Tibial artery (tissue), 4 donors: Measurements from ENCODE around the gene SPEM2.

Source experiments
- DNase-seq, 2 donors: peaks; one replicate each; pipeline ENCODE4 v3.0.0-alpha.2; 2019
- H3K27ac ChIP-seq, 2 donors: fragments of 200-600 bp; sonication (generic) in 1 of 2; 1 replicate in 1 of 2; 2 replicates in 1 of 2; pipeline ENCODE4 v1.5.1; 2018 to 2019; ENCODE audit warnings: mild to moderate bottlenecking in 1 of 2
- H3K27me3 ChIP-seq, 2 donors: fragments of 200-600 bp; sonication (generic) in 1 of 2; one replicate each; pipeline versions ENCODE4 v1.5.1 to v1.6.0; 2016 to 2019
- H3K36me3 ChIP-seq, 3 donors: fragments of 200-600 bp; sonication (generic) in 2 of 3; one replicate each; pipeline ENCODE4 v1.5.1; 2016 to 2019; ENCODE audit warnings: mild to moderate bottlenecking in 2 of 3
- H3K4me1 ChIP-seq, 4 donors: fragments of 200-600 bp; sonication (generic) in 2 of 4; 1 replicate in 3 of 4; 2 replicates in 1 of 4; pipeline ENCODE4 v1.5.1; 2016 to 2019
- H3K4me3 ChIP-seq, 2 donors: fragments of 200-600 bp; sonication (generic) in 1 of 2; 1 replicate in 1 of 2; 2 replicates in 1 of 2; pipeline ENCODE4 v1.5.1; 2018 to 2019; ENCODE audit warnings: mild to moderate bottlenecking in 2 of 2
- H3K9me3 ChIP-seq, 3 donors: fragments of 200-600 bp; sonication (generic) in 1 of 3; one replicate each; pipeline ENCODE4 v1.5.1; 2016 to 2019
- CTCF ChIP-seq, 2 experiments: fragments of 200-600 bp in 1 of 2; fragments of 450-650 bp in 1 of 2; IDR thresholded peaks; one replicate each; pipeline ENCODE4 v1.5.1; 2017 to 2019; ENCODE audit warnings: antibody characterized with exemption in 2 of 2, mild to moderate bottlenecking in 1 of 2, moderate library complexity in 1 of 2
- intact Hi-C: fragments of 100-400 bp; cut with DNase I; formaldehyde crosslinking; loops from one replicate; pipeline ENCODE4 v1.15.0; 2023; ENCODE audit warnings: low total_unique reads

Gene SPEM2

GRCh38 chr17:7419819-7420610 lies 5.4 kb upstream of the SPEM2 start, which contains the start of gene SPEM1:
SPEM1 (plus strand) TSS chr17:7420324; CDS start chr17:7420385, 61 bp downstream.
- intact Hi-C loops: no loop called here
- Histone ChIP-seq H3K9me3 (no peaks in the 10 kb centered on the region), H3K36me3 (peaks cover 0 to 31% (median 16%) of the 10 kb centered on the region in 3 donors), H3K27me3 (peaks cover 0 to 9% of the 10 kb centered on the region in 2 donors), H3K4me1 (no peaks in the 10 kb centered on the region), H3K4me3 (no peak within 1 kb of the TSS), H3K27ac (no peak within 1 kb of the TSS)
- no peak for DNase-seq
- no peak for TF ChIP-seq CTCF (IDR thresholded peaks at IDR 0.05)

DNA sequence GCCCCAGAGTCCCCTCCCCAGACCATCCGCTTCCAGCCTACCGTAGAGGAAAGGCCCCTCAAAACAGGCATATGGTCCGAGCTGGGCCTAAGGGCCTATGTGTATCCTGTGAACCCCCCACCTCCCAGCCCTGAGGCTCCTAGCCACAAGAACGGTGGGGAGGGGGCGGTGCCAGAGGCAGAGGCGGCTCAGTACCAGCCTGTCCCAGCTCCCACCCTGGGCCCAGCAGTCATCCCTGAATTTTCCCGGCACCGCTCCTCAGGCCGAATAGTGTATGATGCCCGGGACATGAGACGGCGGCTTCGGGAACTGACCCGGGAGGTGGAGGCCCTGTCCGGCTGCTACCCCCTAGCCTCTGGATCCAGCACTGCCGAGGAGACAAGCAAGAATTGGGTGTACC lies 4.2 kb upstream of the SPEM2 start:
- Histone ChIP-seq H3K27me3 (peaks cover 0 to 9% of the 10 kb centered on the region in 2 donors), H3K4me3 (no peak overlapping the region), H3K4me1 (no peaks in the 10 kb centered on the region), H3K27ac (no peak overlapping the region), H3K36me3 (peaks cover 0 to 19% (median 13%) of the 10 kb centered on the region in 3 donors), H3K9me3 (no peaks in the 10 kb centered on the region)
- intact Hi-C loops: no loop called here
- no peak for TF ChIP-seq CTCF (IDR thresholded peaks at IDR 0.05)
- DNase-seq: no peak

DNA sequence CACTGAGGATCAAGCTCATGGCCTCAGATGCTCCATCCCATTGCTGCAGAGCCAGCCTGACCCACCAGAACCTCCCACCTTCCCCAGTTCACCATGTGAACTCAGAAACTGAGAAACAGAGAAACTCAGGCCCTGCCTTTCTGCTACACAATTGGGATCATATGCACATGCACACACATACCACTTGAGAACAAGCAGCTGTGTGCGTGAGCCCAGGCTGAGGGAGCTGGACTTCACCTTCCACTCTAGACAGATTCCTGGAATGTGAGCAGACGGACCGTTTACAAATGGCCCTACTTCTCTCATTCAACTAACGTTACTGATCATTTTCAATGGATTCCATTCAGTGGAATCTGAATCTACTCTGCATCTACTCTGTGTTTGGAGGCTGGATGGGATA lies 1.7 kb upstream of the SPEM2 start:
- intact Hi-C loops: no loop called here
- no peak for TF ChIP-seq CTCF (IDR thresholded peaks at IDR 0.05)
- H3K4me1 ChIP-seq: no peaks in the 10 kb centered on the region
- H3K36me3 ChIP-seq: no peaks in the 10 kb centered on the region
- H3K9me3 ChIP-seq: no peaks in the 10 kb centered on the region
- peaks cover 0 to 7% of the 10 kb centered on the region in 2 donors for H3K27me3 ChIP-seq
- H3K4me3 ChIP-seq: no peak overlapping the region
- no peak for DNase-seq
- H3K27ac ChIP-seq: no peak overlapping the region

GRCh38 chr17:7425756-7426155 lies 340 bp downstream of the SPEM2 start:
- H3K9me3 ChIP-seq: no peaks in the 10 kb centered on the region
- no peaks in the 10 kb centered on the region for H3K4me1 ChIP-seq
- H3K27me3 ChIP-seq: no peaks in the 10 kb centered on the region
- no peak overlapping the region for H3K27ac ChIP-seq
- DNase-seq: no peak
- TF ChIP-seq CTCF (IDR thresholded peaks at IDR 0.05): no peak
- no peak overlapping the region for H3K4me3 ChIP-seq
- intact Hi-C loops: no loop called here
- no peaks in the 10 kb centered on the region for H3K36me3 ChIP-seq

DNA sequence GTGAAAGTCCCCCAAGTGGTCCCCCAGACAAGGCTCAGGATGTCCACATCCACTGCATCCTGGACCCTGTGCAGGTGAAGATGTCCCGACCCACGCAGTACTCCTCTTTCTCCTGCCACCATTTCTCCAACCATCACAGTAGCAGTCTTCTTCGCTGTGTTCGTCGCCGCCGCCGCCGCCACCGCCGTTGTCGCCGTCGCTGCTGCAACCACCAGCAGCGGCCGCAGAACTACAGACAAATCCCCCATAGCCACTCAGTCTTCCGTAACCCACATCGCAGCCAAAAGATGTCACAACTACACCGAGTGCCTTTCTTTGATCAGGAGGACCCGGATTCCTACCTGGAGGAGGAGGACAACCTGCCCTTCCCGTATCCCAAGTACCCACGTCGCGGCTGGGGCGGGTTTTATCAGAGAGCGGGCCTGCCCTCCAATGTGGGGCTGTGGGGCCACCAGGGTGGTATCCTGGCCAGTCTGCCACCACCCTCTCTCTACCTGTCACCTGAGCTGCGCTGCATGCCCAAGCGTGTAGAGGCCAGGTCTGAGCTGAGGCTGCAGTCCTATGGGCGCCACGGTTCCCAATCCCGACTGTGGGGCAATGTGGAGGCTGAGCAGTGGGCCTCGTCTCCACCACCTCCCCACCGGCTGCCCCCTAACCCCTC lies 917 bp downstream of the SPEM2 start:
- no peak for TF ChIP-seq CTCF (IDR thresholded peaks at IDR 0.05)
- DNase-seq: no peak
- H3K27me3 ChIP-seq: no peaks in the 10 kb centered on the region
- H3K4me1 ChIP-seq: no peaks in the 10 kb centered on the region
- intact Hi-C loops: no loop called here
- no peaks in the 10 kb centered on the region for H3K9me3 ChIP-seq
- no peak overlapping the region for H3K4me3 ChIP-seq
- no peak overlapping the region for H3K27ac ChIP-seq
- H3K36me3 ChIP-seq: no peaks in the 10 kb centered on the region
